ENCODE data around the gene CCDC88C.
"Not testable (repeated sequence)": the region's sequence is repeated elsewhere in the genome, so short reads cannot be mapped to it uniquely, and the experiment has no call there.

CCDC88C gene

DNA sequence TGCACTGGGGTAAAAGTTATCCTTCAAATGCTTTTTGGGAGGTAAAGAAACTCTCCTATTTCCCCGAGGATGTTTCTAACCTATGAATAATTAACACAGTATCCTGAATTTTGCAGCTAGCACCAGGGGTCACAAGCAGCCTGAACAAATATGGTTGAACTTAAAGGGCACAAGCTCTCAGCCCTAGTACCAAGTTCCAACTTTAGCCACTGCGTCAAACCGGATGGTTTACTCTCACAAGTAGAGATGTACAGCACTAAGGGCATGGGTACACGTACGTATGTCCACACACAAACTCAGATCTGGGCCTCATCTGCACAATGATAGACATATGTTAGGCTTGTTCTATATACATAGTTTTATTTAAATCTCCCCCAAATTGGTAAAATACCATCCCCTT is 4.7 kb downstream of the CCDC88C start:
- Histone ChIP-seq H3K27me3 (replicated peaks in 2 of 5; ENCODE audit: control insufficient read depth in 4 of 5, insufficient read depth in 5 of 5, low read length in 4 of 5) (no peaks in the 10 kb centered on the region), H3K27ac (ENCODE audit: insufficient read depth in 1 of 2, low read depth in 1 of 2, low read length in 2 of 2, poor library complexity in 1 of 2, severe bottlenecking in 2 of 2) (no peak overlapping the region), H3K9me3 (ENCODE audit: control extremely low read depth in 1 of 5, control insufficient read depth in 4 of 5, insufficient read depth in 2 of 5, low read depth in 1 of 5, low read length in 4 of 5) (no peaks in the 10 kb centered on the region), H3K4me1 (ENCODE audit: control extremely low read depth in 1 of 4, control insufficient read depth in 4 of 4, insufficient read depth in 4 of 4, low read length in 3 of 4) (peaks cover 10 to 60% (median 44%) of the 10 kb centered on the region in 4 experiments), H3K36me3 (ENCODE audit: control insufficient read depth in 4 of 4, insufficient read depth in 4 of 4, low read length in 3 of 4) (peaks cover 4 to 45% (median 21%) of the 10 kb centered on the region in 4 experiments), H3K4me3 (ENCODE audit: control insufficient read depth in 1 of 7, extremely low read depth in 1 of 7, insufficient read depth in 4 of 7, low read depth in 2 of 7, low read length in 6 of 7) (no peak overlapping the region)
- ChIA-PET CTCF (interaction anchor here (1.0 to 17.7 kb wide), 3 partner anchors 12 to 91 kb away, joined by 3 to 268 read pairs (median 3); no protein-coding TSS in a partner anchor), POLR2A (no interaction called here)
- DNase-seq, result no peak
- 100% methylated on average over 2 of the region's 5 CpGs for WGBS (ENCODE audit: insufficient coverage)

DNA sequence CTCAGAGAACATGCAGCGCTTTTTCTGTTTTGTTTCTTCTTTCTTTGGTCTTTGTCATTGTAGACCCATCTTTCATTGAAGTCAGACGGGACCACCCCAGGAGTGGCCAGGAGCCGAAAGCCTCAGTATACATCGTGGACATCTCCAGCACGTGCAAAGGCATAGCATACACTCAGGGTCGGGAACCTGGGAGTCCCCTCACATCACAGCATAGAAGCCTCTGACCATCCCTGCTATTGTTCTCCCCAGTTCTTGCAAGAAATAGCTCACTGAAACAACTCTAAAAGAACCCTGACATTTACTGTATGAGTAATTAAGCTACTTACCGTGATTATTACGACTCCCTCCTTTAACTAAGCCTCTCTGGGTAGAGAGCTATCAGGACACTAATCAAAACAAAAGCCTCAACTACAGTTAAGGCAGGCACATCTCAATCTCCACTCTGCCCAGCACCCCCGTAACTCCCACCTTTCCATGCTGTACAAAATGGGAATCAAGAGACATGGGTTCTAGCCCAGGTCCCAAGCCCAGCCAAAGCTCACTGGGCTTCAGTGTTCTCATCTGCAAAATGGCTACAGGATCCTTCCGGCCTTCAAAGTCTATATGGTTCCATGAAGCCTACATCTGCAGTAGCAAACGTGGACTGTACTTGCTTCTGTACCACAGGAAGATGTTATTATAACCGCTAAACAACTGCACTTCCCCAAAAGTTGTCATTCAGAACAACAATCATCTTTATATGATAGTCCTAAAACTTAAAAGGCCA is 6.7 kb downstream of the CCDC88C start:
- Histone ChIP-seq H3K36me3 (ENCODE audit: control insufficient read depth in 4 of 4, insufficient read depth in 4 of 4, low read length in 3 of 4) (peaks cover 4 to 63% (median 36%) of the 10 kb centered on the region in 4 experiments), H3K27me3 (replicated peaks in 2 of 5; ENCODE audit: control insufficient read depth in 4 of 5, insufficient read depth in 5 of 5, low read length in 4 of 5) (no peaks in the 10 kb centered on the region), H3K4me3 (ENCODE audit: control insufficient read depth in 1 of 7, extremely low read depth in 1 of 7, insufficient read depth in 4 of 7, low read depth in 2 of 7, low read length in 6 of 7) (peak overlapping the region in 2 of 7 experiments; percentile 2 to 48), H3K4me1 (ENCODE audit: control extremely low read depth in 1 of 4, control insufficient read depth in 4 of 4, insufficient read depth in 4 of 4, low read length in 3 of 4) (peaks cover 10 to 50% (median 33%) of the 10 kb centered on the region in 4 experiments), H3K9me3 (ENCODE audit: control extremely low read depth in 1 of 5, control insufficient read depth in 4 of 5, insufficient read depth in 2 of 5, low read depth in 1 of 5, low read length in 4 of 5) (no peaks in the 10 kb centered on the region), H3K27ac (ENCODE audit: insufficient read depth in 1 of 2, low read depth in 1 of 2, low read length in 2 of 2, poor library complexity in 1 of 2, severe bottlenecking in 2 of 2) (peak overlapping the region in 1 of 2 experiments; percentile 27)
- ChIA-PET CTCF (interaction anchor here (0.7 to 1.3 kb wide), 4 partner anchors 50 to 127 kb away, joined by 3 to 4 read pairs (median 4); no protein-coding TSS in a partner anchor), POLR2A (no interaction called here)
- 72% methylated on average over 10 of the region's 12 CpGs for WGBS (ENCODE audit: insufficient coverage)
- DNase-seq, result peak in 2 of 3 donors; percentile 56 to 62

DNA sequence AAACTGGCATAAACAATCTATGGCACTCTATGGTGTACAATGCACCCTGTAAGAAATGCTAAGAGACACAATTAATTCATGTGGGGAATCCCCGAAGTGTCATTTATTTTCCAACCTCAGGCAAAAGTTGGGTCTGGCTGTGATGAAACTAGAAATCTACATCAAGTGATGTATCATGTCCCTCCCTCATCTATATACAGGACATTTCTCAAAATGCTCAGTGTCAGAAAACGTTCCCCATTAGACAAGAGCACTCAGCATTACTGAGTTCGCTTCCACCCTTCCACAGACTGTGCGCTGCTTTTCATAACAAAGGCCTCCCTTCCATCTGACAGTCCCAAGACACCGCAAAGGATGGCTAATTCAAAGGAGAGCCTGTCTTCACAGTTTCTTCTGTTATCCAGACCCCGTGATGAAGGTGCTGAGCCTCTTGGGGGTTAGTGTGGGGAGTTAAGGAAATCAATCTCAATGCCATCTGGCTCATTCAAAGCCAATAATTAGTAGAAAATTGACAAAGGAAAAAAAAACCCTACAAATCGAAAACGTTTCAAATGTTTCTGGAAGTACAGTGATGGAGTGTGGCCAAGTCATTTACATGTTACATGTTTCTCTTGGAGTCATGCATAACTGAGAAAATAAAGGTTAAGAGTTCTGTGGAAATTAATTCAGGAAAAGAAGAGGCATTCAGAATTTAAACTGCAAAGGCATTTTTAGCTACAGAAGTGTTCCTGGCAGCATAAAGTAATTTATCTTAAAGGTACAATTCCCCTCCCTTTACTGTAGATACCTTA is 7.5 kb downstream of the CCDC88C start:
- no peaks in the 10 kb centered on the region for H3K27me3 ChIP-seq (replicated peaks in 2 of 5; ENCODE audit: control insufficient read depth in 4 of 5, insufficient read depth in 5 of 5, low read length in 4 of 5)
- WGBS (ENCODE audit: insufficient coverage), result 89% methylated on average over 4 of the region's 8 CpGs
- no peaks in the 10 kb centered on the region for H3K9me3 ChIP-seq (ENCODE audit: control extremely low read depth in 1 of 5, control insufficient read depth in 4 of 5, insufficient read depth in 2 of 5, low read depth in 1 of 5, low read length in 4 of 5)
- peaks cover 4 to 66% (median 44%) of the 10 kb centered on the region in 4 experiments for H3K36me3 ChIP-seq (ENCODE audit: control insufficient read depth in 4 of 4, insufficient read depth in 4 of 4, low read length in 3 of 4)
- H3K4me1 ChIP-seq (ENCODE audit: control extremely low read depth in 1 of 4, control insufficient read depth in 4 of 4, insufficient read depth in 4 of 4, low read length in 3 of 4), result peaks cover 4 to 42% (median 26%) of the 10 kb centered on the region in 4 experiments
- peak overlapping the region in 1 of 2 experiments; percentile 27 for H3K27ac ChIP-seq (ENCODE audit: insufficient read depth in 1 of 2, low read depth in 1 of 2, low read length in 2 of 2, poor library complexity in 1 of 2, severe bottlenecking in 2 of 2)
- ChIA-PET POLR2A (no interaction called here), CTCF (interaction anchor here (1.2 to 1.3 kb wide), 3 partner anchors 85 to 126 kb away, joined by 3 to 4 read pairs (median 4); no protein-coding TSS in a partner anchor)
- no peak overlapping the region for H3K4me3 ChIP-seq (ENCODE audit: control insufficient read depth in 1 of 7, extremely low read depth in 1 of 7, insufficient read depth in 4 of 7, low read depth in 2 of 7, low read length in 6 of 7)
- no peak for DNase-seq

DNA sequence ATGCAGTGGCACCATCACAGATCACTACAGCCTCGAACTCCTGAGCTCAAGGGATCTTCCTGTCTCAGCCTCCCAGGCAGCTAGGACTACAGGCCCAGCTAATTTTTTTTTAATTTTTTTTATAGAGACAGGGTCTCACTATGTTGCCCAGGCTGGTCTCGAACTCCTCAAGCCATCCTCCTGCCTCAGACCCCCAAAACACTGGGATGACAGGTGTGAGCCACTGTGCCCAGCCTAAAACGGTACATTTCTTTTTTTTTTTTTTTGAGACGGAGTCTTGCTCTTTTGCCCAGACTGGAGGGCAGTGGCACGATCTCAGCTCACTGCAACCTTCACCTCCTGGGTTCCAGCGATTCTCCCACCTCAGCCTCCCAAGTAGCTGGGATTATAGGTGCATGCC is 8.4 kb downstream of the CCDC88C start:
- H3K27me3 ChIP-seq (replicated peaks in 2 of 5; ENCODE audit: control insufficient read depth in 4 of 5, insufficient read depth in 5 of 5, low read length in 4 of 5); DNase-seq; H3K4me3 ChIP-seq (ENCODE audit: control insufficient read depth in 1 of 7, extremely low read depth in 1 of 7, insufficient read depth in 4 of 7, low read depth in 2 of 7, low read length in 6 of 7); H3K9me3 ChIP-seq (ENCODE audit: control extremely low read depth in 1 of 5, control insufficient read depth in 4 of 5, insufficient read depth in 2 of 5, low read depth in 1 of 5, low read length in 4 of 5); H3K27ac ChIP-seq (ENCODE audit: insufficient read depth in 1 of 2, low read depth in 1 of 2, low read length in 2 of 2, poor library complexity in 1 of 2, severe bottlenecking in 2 of 2): not testable (repeated sequence)
- ChIA-PET POLR2A (interaction anchor here (0.6 kb wide), 2 partner anchors 9 to 315 kb away, joined by 3 to 4 read pairs; no protein-coding TSS in a partner anchor), CTCF (interaction anchor here (0.9 to 1.1 kb wide), 2 partner anchors 9 to 37 kb away, joined by 3 read pairs; no protein-coding TSS in a partner anchor)
- H3K36me3 ChIP-seq (ENCODE audit: control insufficient read depth in 4 of 4, insufficient read depth in 4 of 4, low read length in 3 of 4), result peaks cover 4 to 64% (median 41%) of the 10 kb centered on the region in 4 experiments
- peaks cover 0 to 36% (median 19%) of the 10 kb centered on the region in 4 experiments for H3K4me1 ChIP-seq (ENCODE audit: control extremely low read depth in 1 of 4, control insufficient read depth in 4 of 4, insufficient read depth in 4 of 4, low read length in 3 of 4)
- 96% methylated on average over 4 of the region's 6 CpGs for WGBS (ENCODE audit: insufficient coverage)

DNA sequence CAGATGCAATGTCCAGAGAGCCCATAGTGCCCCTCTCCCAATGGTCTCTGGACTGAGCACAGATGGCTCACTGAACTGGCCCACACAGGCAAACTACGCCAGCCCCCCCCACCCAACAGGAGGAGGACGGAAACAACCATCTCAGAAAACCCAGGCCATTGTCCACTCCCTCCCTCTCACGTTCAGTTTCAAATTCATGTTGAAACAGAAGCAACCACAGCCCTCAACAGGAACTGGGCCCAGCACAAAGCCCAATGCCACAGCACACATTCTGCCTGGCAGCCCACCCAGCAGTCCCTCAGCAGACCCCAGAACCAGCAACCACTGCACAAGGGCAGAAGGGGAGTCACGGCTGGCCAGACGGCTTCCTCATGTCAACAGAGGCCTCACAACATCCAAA is 10.6 kb downstream of the CCDC88C start:
- Histone ChIP-seq H3K4me3 (ENCODE audit: control insufficient read depth in 1 of 7, extremely low read depth in 1 of 7, insufficient read depth in 4 of 7, low read depth in 2 of 7, low read length in 6 of 7) (no peak overlapping the region), H3K36me3 (ENCODE audit: control insufficient read depth in 4 of 4, insufficient read depth in 4 of 4, low read length in 3 of 4) (peaks cover 2 to 52% (median 30%) of the 10 kb centered on the region in 4 experiments), H3K4me1 (ENCODE audit: control extremely low read depth in 1 of 4, control insufficient read depth in 4 of 4, insufficient read depth in 4 of 4, low read length in 3 of 4) (peaks cover 6 to 45% (median 37%) of the 10 kb centered on the region in 4 experiments), H3K9me3 (ENCODE audit: control extremely low read depth in 1 of 5, control insufficient read depth in 4 of 5, insufficient read depth in 2 of 5, low read depth in 1 of 5, low read length in 4 of 5) (no peaks in the 10 kb centered on the region), H3K27ac (ENCODE audit: insufficient read depth in 1 of 2, low read depth in 1 of 2, low read length in 2 of 2, poor library complexity in 1 of 2, severe bottlenecking in 2 of 2) (peak overlapping the region in 1 of 2 experiments; percentile 32), H3K27me3 (replicated peaks in 2 of 5; ENCODE audit: control insufficient read depth in 4 of 5, insufficient read depth in 5 of 5, low read length in 4 of 5) (no peaks in the 10 kb centered on the region)
- 81% methylated on average over 3 of the region's 5 CpGs for WGBS (ENCODE audit: insufficient coverage)
- POLR2A ChIA-PET, result no interaction called here
- CTCF ChIA-PET, result interaction anchor here (1.5 kb wide), 1 partner anchor 83 kb away, joined by 3 read pairs; no protein-coding TSS in a partner anchor
- no peak for DNase-seq

DNA sequence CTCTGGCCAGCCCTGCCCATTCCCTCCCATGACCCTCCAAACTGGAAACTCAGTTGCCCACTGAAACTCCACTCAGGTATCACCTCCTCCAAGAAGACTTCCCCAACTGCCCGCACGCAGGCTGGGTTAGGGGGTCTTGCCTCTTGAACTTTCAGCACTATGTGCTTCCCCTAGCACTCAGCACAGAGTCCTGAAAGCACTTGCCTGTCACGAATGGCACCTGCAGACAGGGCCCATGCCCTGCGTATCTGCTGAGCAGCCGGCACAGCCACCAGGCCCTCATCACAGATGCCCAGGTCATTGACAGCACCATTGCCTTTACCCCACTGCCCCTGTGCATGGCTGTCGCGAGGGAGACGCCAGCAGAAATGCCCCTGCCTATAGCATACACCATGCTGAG is 11.2 kb downstream of the CCDC88C start:
- WGBS (ENCODE audit: insufficient coverage), result 94% methylated on average over 8 of the region's 8 CpGs
- Histone ChIP-seq H3K27ac (ENCODE audit: insufficient read depth in 1 of 2, low read depth in 1 of 2, low read length in 2 of 2, poor library complexity in 1 of 2, severe bottlenecking in 2 of 2) (peak overlapping the region in 1 of 2 experiments; percentile 32), H3K9me3 (ENCODE audit: control extremely low read depth in 1 of 5, control insufficient read depth in 4 of 5, insufficient read depth in 2 of 5, low read depth in 1 of 5, low read length in 4 of 5) (no peaks in the 10 kb centered on the region), H3K27me3 (replicated peaks in 2 of 5; ENCODE audit: control insufficient read depth in 4 of 5, insufficient read depth in 5 of 5, low read length in 4 of 5) (no peaks in the 10 kb centered on the region), H3K4me1 (ENCODE audit: control extremely low read depth in 1 of 4, control insufficient read depth in 4 of 4, insufficient read depth in 4 of 4, low read length in 3 of 4) (peaks cover 6 to 47% (median 40%) of the 10 kb centered on the region in 4 experiments), H3K4me3 (ENCODE audit: control insufficient read depth in 1 of 7, extremely low read depth in 1 of 7, insufficient read depth in 4 of 7, low read depth in 2 of 7, low read length in 6 of 7) (no peak overlapping the region), H3K36me3 (ENCODE audit: control insufficient read depth in 4 of 4, insufficient read depth in 4 of 4, low read length in 3 of 4) (peaks cover 2 to 52% (median 30%) of the 10 kb centered on the region in 4 experiments)
- no peak for DNase-seq
- POLR2A ChIA-PET, result no interaction called here
- CTCF ChIA-PET, result interaction anchor here (0.6 to 1.6 kb wide), 3 partner anchors 9 to 82 kb away, joined by 3 to 5 read pairs (median 3); no protein-coding TSS in a partner anchor

Measured in common myeloid progenitor, CD34-positive (primary cell).